Endodermal cell (in vitro differentiated cells): ENCODE data around the gene NUP107. TPM values are rescaled to one million over a fixed set of nuclear protein-coding genes. Genes with fewer than 3 reads are reported as not detected.

ENCODE experiments used
- DNase-seq: peaks from one replicate; pipeline ENCODE4 v3.0.0-alpha.2; 2017
- H3K27ac ChIP-seq: 2 replicates; pipeline ENCODE4 v1.5.1; 2013; ENCODE audit warnings: mild to moderate bottlenecking, low read depth, low read length, moderate library complexity
- H3K27me3 ChIP-seq: 2 replicates; pipeline ENCODE4 v1.6.1; 2013; ENCODE audit warnings: mild to moderate bottlenecking, low read length, moderate library complexity; ENCODE audit not compliant: insufficient read depth, control insufficient read depth, poor library complexity, severe bottlenecking
- H3K36me3 ChIP-seq: 2 replicates; pipeline ENCODE4 v1.7.0; 2013; ENCODE audit warnings: mild to moderate bottlenecking, low read length, moderate library complexity; ENCODE audit not compliant: control insufficient read depth, insufficient read depth
- H3K4me1 ChIP-seq: one replicate; pipeline ENCODE4 v1.7.0; 2013; ENCODE audit warnings: low read length; ENCODE audit not compliant: control insufficient read depth, insufficient read depth
- H3K4me3 ChIP-seq: 2 replicates; pipeline ENCODE4 v1.5.1; 2013; ENCODE audit warnings: mild to moderate bottlenecking, low read length, moderate library complexity
- H3K9ac ChIP-seq: 2 replicates; pipeline ENCODE4 v1.6.1; 2013; ENCODE audit warnings: mild to moderate bottlenecking, low read length, moderate library complexity; ENCODE audit not compliant: poor library complexity, severe bottlenecking; ENCODE audit errors: extremely low read depth
- H3K9me3 ChIP-seq: 2 replicates; pipeline ENCODE4 v1.6.1; 2013; ENCODE audit warnings: mild to moderate bottlenecking, low read length, moderate library complexity; ENCODE audit not compliant: control insufficient read depth
- H3K27ac Mint-ChIP-seq: 2 replicates; pipeline ENCODE4 v1.8.0; 2020; ENCODE audit warnings: mixed read lengths
- H3K27me3 Mint-ChIP-seq: 2 replicates; pipeline ENCODE4 v1.8.0; 2021; ENCODE audit warnings: mild to moderate bottlenecking, mixed read lengths; ENCODE audit not compliant: insufficient read depth
- H3K36me3 Mint-ChIP-seq: 2 replicates; pipeline ENCODE4 v1.8.0; 2020; ENCODE audit warnings: low read depth, mixed read lengths
- H3K4me1 Mint-ChIP-seq: 2 replicates; pipeline ENCODE4 v1.8.0; 2020; ENCODE audit warnings: mixed read lengths
- H3K4me3 Mint-ChIP-seq: 2 replicates; pipeline ENCODE4 v1.8.0; 2020; ENCODE audit warnings: mild to moderate bottlenecking, moderate library complexity, mixed read lengths
- H3K9me3 Mint-ChIP-seq: 2 replicates; pipeline ENCODE4 v1.8.0; 2020; ENCODE audit warnings: mild to moderate bottlenecking, mixed read lengths
- WGBS, 2 experiments: methylation state at CpG; one replicate each; pipeline versions ENCODE4 v1.1.5 to v1.1.7; 2013; ENCODE audit warnings: missing lambda C conversion rate in 2 of 2, mixed read lengths in 1 of 2; ENCODE audit not compliant: insufficient coverage in 1 of 2, insufficient read length in 1 of 2; 5-methylcytosine and 5-hydroxymethylcytosine counted together
- total RNA-seq, 2 donors: library from RNA; stranded (reverse); fragmentation: NEBNext Ultra II Directional in 1 of 2; extraction: Animal tissue kit (Norgen Biotek cat#: 25700) in 1 of 2; gene quantifications; 2 replicates in 1 of 2; 3 replicates in 1 of 2; pipeline ENCODE4 v1.2.1, GENCODE V29; 2021
- TF ChIP-seq, protein P1 (sequence below): fragments of 200-600 bp; sonication (generic); conservative IDR thresholded peaks from 2 replicates; pipeline ENCODE4 v1.5.0; 2021; ENCODE audit warnings: antibody characterized with exemption, mild to moderate bottlenecking

The NUP107 gene
- total RNA-seq, 2 donors from 2014 or later: 116 to 130 TPM

DNA sequence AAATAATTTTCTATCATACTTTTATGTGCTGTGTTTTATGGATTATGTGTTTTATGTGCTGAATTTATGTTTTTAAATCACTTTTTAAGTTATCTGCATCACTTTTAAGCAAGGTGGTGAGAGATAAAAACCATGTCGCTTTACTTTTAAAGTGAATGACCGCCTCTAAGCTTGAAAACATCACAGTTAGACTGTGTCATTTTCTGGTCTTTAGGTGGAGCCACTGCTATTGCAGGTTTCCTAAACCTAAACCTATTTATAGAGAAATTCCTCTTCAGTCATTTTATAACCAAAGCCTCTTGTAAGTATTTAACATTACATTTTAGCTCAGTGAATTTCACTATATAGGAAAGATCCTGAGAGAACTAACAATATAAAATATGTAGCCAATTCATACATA, 100.2 kb downstream of the NUP107 start:
- Mint-ChIP-seq H3K36me3 (no peaks in the 10 kb centered on the region), H3K27ac (no peak overlapping the region), H3K9me3 (no peaks in the 10 kb centered on the region), H3K27me3 (no peaks in the 10 kb centered on the region), H3K4me1 (peaks cover 16% of the 10 kb centered on the region), H3K4me3 (no peak overlapping the region)
- Histone ChIP-seq H3K27me3 (no peaks in the 10 kb centered on the region), H3K27ac (no peak overlapping the region), H3K36me3 (no peaks in the 10 kb centered on the region), H3K9ac (no peak overlapping the region), H3K9me3 (no peaks in the 10 kb centered on the region), H3K4me1 (no peaks in the 10 kb centered on the region), H3K4me3 (no peak overlapping the region)
- TF ChIP-seq, protein P1, sequence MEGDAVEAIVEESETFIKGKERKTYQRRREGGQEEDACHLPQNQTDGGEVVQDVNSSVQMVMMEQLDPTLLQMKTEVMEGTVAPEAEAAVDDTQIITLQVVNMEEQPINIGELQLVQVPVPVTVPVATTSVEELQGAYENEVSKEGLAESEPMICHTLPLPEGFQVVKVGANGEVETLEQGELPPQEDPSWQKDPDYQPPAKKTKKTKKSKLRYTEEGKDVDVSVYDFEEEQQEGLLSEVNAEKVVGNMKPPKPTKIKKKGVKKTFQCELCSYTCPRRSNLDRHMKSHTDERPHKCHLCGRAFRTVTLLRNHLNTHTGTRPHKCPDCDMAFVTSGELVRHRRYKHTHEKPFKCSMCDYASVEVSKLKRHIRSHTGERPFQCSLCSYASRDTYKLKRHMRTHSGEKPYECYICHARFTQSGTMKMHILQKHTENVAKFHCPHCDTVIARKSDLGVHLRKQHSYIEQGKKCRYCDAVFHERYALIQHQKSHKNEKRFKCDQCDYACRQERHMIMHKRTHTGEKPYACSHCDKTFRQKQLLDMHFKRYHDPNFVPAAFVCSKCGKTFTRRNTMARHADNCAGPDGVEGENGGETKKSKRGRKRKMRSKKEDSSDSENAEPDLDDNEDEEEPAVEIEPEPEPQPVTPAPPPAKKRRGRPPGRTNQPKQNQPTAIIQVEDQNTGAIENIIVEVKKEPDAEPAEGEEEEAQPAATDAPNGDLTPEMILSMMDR: peak; percentile 38
- DNase-seq: no peak
- WGBS, 2 experiments: 93 to 100% methylated on average over 1 to 2 of the region's 2 CpGs

DNA sequence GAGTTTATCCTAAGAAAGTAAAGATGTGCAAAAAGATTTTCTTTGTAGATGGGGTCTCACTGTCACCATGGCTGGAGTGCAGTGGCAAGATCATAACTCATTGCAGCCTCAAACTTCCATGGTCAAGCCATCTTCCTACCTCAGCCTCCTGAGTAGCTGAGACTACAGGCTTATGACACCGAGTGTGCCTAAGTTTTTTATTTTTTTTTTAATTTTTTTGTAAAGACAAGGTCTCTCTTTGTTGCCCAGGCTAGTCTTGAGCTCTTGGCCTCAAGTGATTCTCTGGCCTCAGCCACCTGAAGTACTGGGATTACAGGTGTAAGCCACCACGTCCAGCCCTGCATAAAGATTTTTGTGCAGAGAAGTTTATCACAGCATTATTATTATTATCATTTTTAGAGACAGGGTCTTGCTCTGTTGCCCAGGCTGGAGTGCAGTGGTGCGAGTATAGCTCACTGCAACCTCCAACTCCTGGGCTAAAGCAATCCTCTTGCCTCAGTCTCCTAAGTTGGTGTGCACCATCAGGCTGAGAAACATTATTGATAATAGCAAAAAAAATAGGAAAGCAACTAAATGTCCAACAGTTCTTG, 101.9 kb downstream of the NUP107 start:
- Mint-ChIP-seq H3K4me3 (no peak overlapping the region), H3K27ac (no peak overlapping the region), H3K4me1 (peaks cover 12% of the 10 kb centered on the region), H3K27me3 (no peaks in the 10 kb centered on the region), H3K36me3 (no peaks in the 10 kb centered on the region), H3K9me3 (no peaks in the 10 kb centered on the region)
- Histone ChIP-seq H3K9me3 (no peaks in the 10 kb centered on the region), H3K4me1 (no peaks in the 10 kb centered on the region), H3K9ac (no peak overlapping the region), H3K27ac (no peak overlapping the region), H3K4me3 (no peak overlapping the region), H3K27me3 (no peaks in the 10 kb centered on the region), H3K36me3 (no peaks in the 10 kb centered on the region)
- DNase-seq: no peak
- TF ChIP-seq, protein P1: no peak
- WGBS, 2 experiments: 67 to 98% methylated on average over 1 to 2 of the region's 3 CpGs

DNA sequence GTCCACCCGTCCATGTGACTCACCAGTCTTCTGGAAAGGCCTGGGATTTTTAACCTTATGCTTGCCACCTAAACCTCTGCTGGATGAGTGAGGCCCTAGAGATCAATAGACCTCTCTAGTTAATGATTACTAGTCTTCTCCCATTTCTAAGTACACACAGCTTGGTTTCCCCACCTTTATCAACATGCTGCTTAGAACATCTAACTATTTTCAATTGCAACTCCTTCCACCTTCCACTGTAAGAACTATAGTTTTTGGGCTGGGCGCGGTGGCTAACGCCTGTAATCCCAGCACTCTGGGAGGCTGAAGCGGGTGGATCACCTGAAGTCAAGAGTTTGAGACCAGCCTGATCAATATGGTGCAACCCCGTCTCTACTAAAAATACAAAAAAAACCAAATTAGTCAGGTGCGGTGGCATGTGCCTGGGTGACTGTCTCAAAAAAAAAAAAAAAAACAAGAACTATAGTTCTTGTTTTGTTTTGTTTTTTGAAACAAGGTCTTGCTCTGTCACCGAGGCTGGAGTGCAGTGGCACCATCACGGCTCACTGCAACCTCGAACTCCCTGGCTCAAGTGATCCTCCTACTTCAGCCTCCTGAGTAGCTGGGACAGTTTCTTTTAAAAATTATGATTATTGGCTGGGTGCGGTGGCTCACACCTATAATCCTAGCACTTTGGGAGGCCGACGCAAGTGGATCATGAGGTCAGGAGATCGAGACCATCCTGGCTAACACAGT, 102.5 kb downstream of the NUP107 start:
- no peaks in the 10 kb centered on the region for H3K36me3 ChIP-seq
- H3K27me3 Mint-ChIP-seq: no peaks in the 10 kb centered on the region
- 93 to 97% methylated on average over 11 to 14 of the region's 14 CpGs for WGBS, 2 experiments
- H3K4me3 ChIP-seq: no peak overlapping the region
- no peak overlapping the region for H3K27ac Mint-ChIP-seq
- TF ChIP-seq, protein P1: no peak
- no peak for DNase-seq
- no peak overlapping the region for H3K4me3 Mint-ChIP-seq
- no peaks in the 10 kb centered on the region for H3K9me3 ChIP-seq
- peaks cover 8% of the 10 kb centered on the region for H3K4me1 Mint-ChIP-seq
- H3K9ac ChIP-seq: no peak overlapping the region
- no peaks in the 10 kb centered on the region for H3K36me3 Mint-ChIP-seq
- H3K27me3 ChIP-seq: no peaks in the 10 kb centered on the region
- H3K27ac ChIP-seq: no peak overlapping the region
- H3K4me1 ChIP-seq: no peaks in the 10 kb centered on the region
- no peaks in the 10 kb centered on the region for H3K9me3 Mint-ChIP-seq
